ENCODE data around the gene SNX5.
A peak's percentile ranks its signal among the peaks of the same experiment; 100 is the strongest.

SNX5 gene

GRCh38 chr20:17976305-17976704 lies 7.7 kb upstream of the SNX5 start:
- Histone ChIP-seq H2BK120ac (ENCODE audit: low read depth, low read length) (no peak overlapping the region), H3K9ac (ENCODE audit: low read length) (no peak overlapping the region), H2BK12ac (ENCODE audit: low read length in 2 of 2) (no peak overlapping the region), H3K9me3 (ENCODE audit: control insufficient read depth, low read length) (no peaks in the 10 kb centered on the region), H3K27me3 (ENCODE audit: control insufficient read depth in 1 of 2, insufficient read depth in 1 of 2, low read length in 2 of 2) (no peaks in the 10 kb centered on the region), H3K4me2 (ENCODE audit: low read length, poor library complexity, severe bottlenecking) (no peak overlapping the region), H3K27ac (ENCODE audit: low read length, poor library complexity, severe bottlenecking) (no peak overlapping the region), H3K4me1 (ENCODE audit: control insufficient read depth, insufficient read depth, low read depth, low read length) (peaks cover 4% of the 10 kb centered on the region), H4K8ac (ENCODE audit: low read length) (no peak overlapping the region), H3K18ac (ENCODE audit: low read depth in 1 of 2, low read length in 2 of 2) (no peak overlapping the region), H3K4me3 (ENCODE audit: insufficient read depth in 1 of 2, low read depth in 1 of 2, low read length in 2 of 2) (no peak overlapping the region), H4K91ac (ENCODE audit: low read length) (no peak overlapping the region), H3K79me1 (replicated peaks; ENCODE audit: low read length, poor library complexity, severe bottlenecking) (peaks cover 20% of the 10 kb centered on the region), H2AK5ac (ENCODE audit: low read length, severe bottlenecking) (no peak overlapping the region), H2BK15ac (ENCODE audit: low read depth, poor library complexity, severe bottlenecking) (no peak overlapping the region), H3K4ac (ENCODE audit: low read depth in 1 of 2, low read length in 2 of 2) (no peak overlapping the region), H2AFZ (ENCODE audit: low read depth, low read length) (no peak overlapping the region), H2BK5ac (ENCODE audit: low read depth, low read length, poor library complexity, severe bottlenecking) (no peak overlapping the region), H3K14ac (ENCODE audit: low read length in 2 of 2) (no peak overlapping the region), H3K23ac (ENCODE audit: low read length in 2 of 2) (no peak overlapping the region), H3K36me3 (ENCODE audit: control insufficient read depth in 1 of 2, insufficient read depth in 2 of 2, low read depth in 1 of 2, low read length in 2 of 2) (peaks cover 10 to 36% of the 10 kb centered on the region in 2 experiments)
- WGBS, result 98% methylated on average over 6 of the region's 6 CpGs
- no peak for DNase-seq

- Histone ChIP-seq H3K36me3 (ENCODE audit: control insufficient read depth in 1 of 2, insufficient read depth in 2 of 2, low read depth in 1 of 2, low read length in 2 of 2) (peaks cover 0 to 18% of the 10 kb centered on the region in 2 experiments), H3K4me1 (ENCODE audit: control insufficient read depth, insufficient read depth, low read depth, low read length) (peaks cover 4% of the 10 kb centered on the region), H3K27me3 (ENCODE audit: control insufficient read depth in 1 of 2, insufficient read depth in 1 of 2, low read length in 2 of 2) (no peaks in the 10 kb centered on the region), H3K9ac (ENCODE audit: low read length) (peak overlapping the region; percentile 99), H2AK5ac (ENCODE audit: low read length, severe bottlenecking) (no peak overlapping the region), H2BK5ac (ENCODE audit: low read depth, low read length, poor library complexity, severe bottlenecking) (peak overlapping the region; percentile 57), H3K4me3 (ENCODE audit: insufficient read depth in 1 of 2, low read depth in 1 of 2, low read length in 2 of 2) (peak overlapping the region in 1 of 2 experiments; percentile 98), H2BK120ac (ENCODE audit: low read depth, low read length) (no peak overlapping the region), H3K9me3 (ENCODE audit: control insufficient read depth, low read length) (no peaks in the 10 kb centered on the region), H3K18ac (ENCODE audit: low read depth in 1 of 2, low read length in 2 of 2) (no peak overlapping the region), H3K4me2 (ENCODE audit: low read length, poor library complexity, severe bottlenecking) (no peak overlapping the region), H3K23ac (ENCODE audit: low read length in 2 of 2) (no peak overlapping the region), H3K4ac (ENCODE audit: low read depth in 1 of 2, low read length in 2 of 2) (no peak overlapping the region), H2BK15ac (ENCODE audit: low read depth, poor library complexity, severe bottlenecking) (no peak overlapping the region), H2BK12ac (ENCODE audit: low read length in 2 of 2) (no peak overlapping the region), H2AFZ (ENCODE audit: low read depth, low read length) (no peak overlapping the region), H4K91ac (ENCODE audit: low read length) (no peak overlapping the region), H3K14ac (ENCODE audit: low read length in 2 of 2) (no peak overlapping the region), H4K8ac (ENCODE audit: low read length) (no peak overlapping the region), H3K27ac (ENCODE audit: low read length, poor library complexity, severe bottlenecking) (peak overlapping the region; percentile 92), H3K79me1 (replicated peaks; ENCODE audit: low read length, poor library complexity, severe bottlenecking) (peaks cover 14% of the 10 kb centered on the region)
- WGBS, result 83% methylated on average over 1 of the region's 2 CpGs
- no peak for DNase-seq
These were observed 3.5 kb upstream of the SNX5 start for GRCh38 chr20:17972121-17972520.

- peaks cover 0 to 13% of the 10 kb centered on the region in 2 experiments for H3K36me3 ChIP-seq (ENCODE audit: control insufficient read depth in 1 of 2, insufficient read depth in 2 of 2, low read depth in 1 of 2, low read length in 2 of 2)
- no peak overlapping the region for H4K91ac ChIP-seq (ENCODE audit: low read length)
- H3K79me1 ChIP-seq (replicated peaks; ENCODE audit: low read length, poor library complexity, severe bottlenecking), result peaks cover 11% of the 10 kb centered on the region
- H3K4me1 ChIP-seq (ENCODE audit: control insufficient read depth, insufficient read depth, low read depth, low read length), result peaks cover 4% of the 10 kb centered on the region
- peak overlapping the region; percentile 57 for H2BK5ac ChIP-seq (ENCODE audit: low read depth, low read length, poor library complexity, severe bottlenecking)
- no peak overlapping the region for H3K23ac ChIP-seq (ENCODE audit: low read length in 2 of 2)
- peak overlapping the region; percentile 99 for H3K9ac ChIP-seq (ENCODE audit: low read length)
- H2AFZ ChIP-seq (ENCODE audit: low read depth, low read length), result no peak overlapping the region
- H2AK5ac ChIP-seq (ENCODE audit: low read length, severe bottlenecking), result peak overlapping the region; percentile 66
- H3K4me2 ChIP-seq (ENCODE audit: low read length, poor library complexity, severe bottlenecking), result peak overlapping the region; percentile 65
- H3K14ac ChIP-seq (ENCODE audit: low read length in 2 of 2), result no peak overlapping the region
- H3K27me3 ChIP-seq (ENCODE audit: control insufficient read depth in 1 of 2, insufficient read depth in 1 of 2, low read length in 2 of 2), result no peaks in the 10 kb centered on the region
- H2BK120ac ChIP-seq (ENCODE audit: low read depth, low read length), result peak overlapping the region; percentile 49
- H3K9me3 ChIP-seq (ENCODE audit: control insufficient read depth, low read length), result no peaks in the 10 kb centered on the region
- no peak overlapping the region for H2BK15ac ChIP-seq (ENCODE audit: low read depth, poor library complexity, severe bottlenecking)
- DNase-seq, result peak; percentile 56
- peak overlapping the region in 1 of 2 experiments; percentile 33 for H3K18ac ChIP-seq (ENCODE audit: low read depth in 1 of 2, low read length in 2 of 2)
- WGBS, result 54% methylated on average over 7 of the region's 7 CpGs
- peak overlapping the region in 1 of 2 experiments; percentile 88 for H3K4ac ChIP-seq (ENCODE audit: low read depth in 1 of 2, low read length in 2 of 2)
- peak overlapping the region; percentile 69 for H4K8ac ChIP-seq (ENCODE audit: low read length)
- peak overlapping the region; percentile 92 for H3K27ac ChIP-seq (ENCODE audit: low read length, poor library complexity, severe bottlenecking)
- H3K4me3 ChIP-seq (ENCODE audit: insufficient read depth in 1 of 2, low read depth in 1 of 2, low read length in 2 of 2), result peak overlapping the region; percentile 42 to 98
- H2BK12ac ChIP-seq (ENCODE audit: low read length in 2 of 2), result peak overlapping the region; percentile 39 to 52
These were observed 2.9 kb upstream of the SNX5 start for GRCh38 chr20:17971300-17972013.

- 0% methylated on average over 7 of the region's 9 CpGs for WGBS
These were observed 1.4 kb upstream of the SNX5 start for GRCh38 chr20:17969884-17970409.

More at GRCh38 chr20:17969884-17970409, 1.4 kb upstream of the SNX5 start:
- Histone ChIP-seq H2AK5ac (ENCODE audit: low read length, severe bottlenecking) (no peak overlapping the region), H4K91ac (ENCODE audit: low read length) (peak overlapping the region; percentile 83), H2BK15ac (ENCODE audit: low read depth, poor library complexity, severe bottlenecking) (no peak overlapping the region), H3K4me2 (ENCODE audit: low read length, poor library complexity, severe bottlenecking) (peak overlapping the region; percentile 97), H3K23ac (ENCODE audit: low read length in 2 of 2) (no peak overlapping the region), H4K8ac (ENCODE audit: low read length) (peak overlapping the region; percentile 75), H3K18ac (ENCODE audit: low read depth in 1 of 2, low read length in 2 of 2) (peak overlapping the region in 1 of 2 experiments; percentile 86), H3K4me3 (ENCODE audit: insufficient read depth in 1 of 2, low read depth in 1 of 2, low read length in 2 of 2) (peak overlapping the region; percentile 35 to 98), H3K4me1 (ENCODE audit: control insufficient read depth, insufficient read depth, low read depth, low read length) (peaks cover 9% of the 10 kb centered on the region), H2BK5ac (ENCODE audit: low read depth, low read length, poor library complexity, severe bottlenecking) (no peak overlapping the region), H3K36me3 (ENCODE audit: control insufficient read depth in 1 of 2, insufficient read depth in 2 of 2, low read depth in 1 of 2, low read length in 2 of 2) (peaks cover 0 to 3% of the 10 kb centered on the region in 2 experiments), H2BK120ac (ENCODE audit: low read depth, low read length) (peak overlapping the region; percentile 43), H3K27me3 (ENCODE audit: control insufficient read depth in 1 of 2, insufficient read depth in 1 of 2, low read length in 2 of 2) (no peaks in the 10 kb centered on the region), H3K4ac (ENCODE audit: low read depth in 1 of 2, low read length in 2 of 2) (peak overlapping the region in 1 of 2 experiments; percentile 3), H2AFZ (ENCODE audit: low read depth, low read length) (no peak overlapping the region), H3K9ac (ENCODE audit: low read length) (peak overlapping the region; percentile 99), H3K9me3 (ENCODE audit: control insufficient read depth, low read length) (no peaks in the 10 kb centered on the region), H3K27ac (ENCODE audit: low read length, poor library complexity, severe bottlenecking) (peak overlapping the region; percentile 77), H3K79me1 (replicated peaks; ENCODE audit: low read length, poor library complexity, severe bottlenecking) (peaks cover 4% of the 10 kb centered on the region), H3K14ac (ENCODE audit: low read length in 2 of 2) (no peak overlapping the region), H2BK12ac (ENCODE audit: low read length in 2 of 2) (no peak overlapping the region)
- DNase-seq, result no peak

All from mesenchymal stem cell (in vitro differentiated cells and primary cell).